H9 (cell line): Measurements from ENCODE around the gene EEF2K. TPM values are rescaled to one million over a fixed set of nuclear protein-coding genes. Genes with fewer than 3 reads are reported as not detected.

Source experiments
- DNase-seq: peaks from one replicate; pipeline ENCODE4 v3.0.0-alpha.2; 2017
- H2AFZ ChIP-seq: one replicate; pipeline ENCODE4 v1.6.1; 2013; ENCODE audit warnings: mild to moderate bottlenecking, low read length, control low read depth, moderate library complexity
- H2AK5ac ChIP-seq: 2 replicates; pipeline ENCODE4 v1.6.1; 2013; ENCODE audit warnings: low read length, control low read depth, mixed read lengths; ENCODE audit not compliant: insufficient read length
- H2BK120ac ChIP-seq: one replicate; pipeline ENCODE4 v1.6.1; 2013; ENCODE audit warnings: low read depth, mild to moderate bottlenecking, low read length, control low read depth, inconsistent platforms; ENCODE audit not compliant: poor library complexity, severe bottlenecking
- H2BK12ac ChIP-seq: 2 replicates; pipeline ENCODE4 v1.6.1; 2013; ENCODE audit warnings: low read length, control low read depth, mixed read lengths, low read depth; ENCODE audit not compliant: insufficient read length
- H2BK15ac ChIP-seq: 2 replicates; pipeline ENCODE4 v1.6.1; 2013; ENCODE audit warnings: low read depth, low read length, control low read depth
- H2BK20ac ChIP-seq: one replicate; pipeline ENCODE4 v1.6.1; 2013; ENCODE audit warnings: low read depth, mild to moderate bottlenecking, low read length, control low read depth, inconsistent platforms; ENCODE audit not compliant: poor library complexity, severe bottlenecking
- H2BK5ac ChIP-seq: 2 replicates; pipeline ENCODE4 v1.6.1; 2013; ENCODE audit warnings: low read length, control low read depth, mixed read lengths; ENCODE audit not compliant: insufficient read length
- H3K14ac ChIP-seq: 2 replicates; pipeline ENCODE4 v1.6.1; 2013; ENCODE audit warnings: low read length, control low read depth; ENCODE audit not compliant: insufficient read depth
- H3K18ac ChIP-seq: 2 replicates; pipeline ENCODE4 v1.6.1; 2013; ENCODE audit warnings: low read depth, mild to moderate bottlenecking, mixed read lengths, low read length, control low read depth; ENCODE audit not compliant: insufficient read length
- H3K23ac ChIP-seq: 2 replicates; pipeline ENCODE4 v1.6.1; 2013; ENCODE audit warnings: low read length, control low read depth, mixed read lengths, low read depth; ENCODE audit not compliant: insufficient read length
- H3K23me2 ChIP-seq: 2 replicates; pipeline ENCODE4 v1.6.1; 2013; ENCODE audit warnings: low read depth, mild to moderate bottlenecking, mixed read lengths, low read length, control low read depth; ENCODE audit not compliant: insufficient read length, poor library complexity, severe bottlenecking
- H3K27ac ChIP-seq: 2 replicates; pipeline ENCODE4 v1.5.1; 2013; ENCODE audit warnings: low read length, control low read depth, mixed read lengths, low read depth; ENCODE audit not compliant: insufficient read length
- H3K27me3 ChIP-seq: 2 replicates; pipeline ENCODE4 v1.6.1; 2013; ENCODE audit warnings: low read length, control low read depth, inconsistent platforms; ENCODE audit not compliant: insufficient read depth
- H3K4ac ChIP-seq: 2 replicates; pipeline ENCODE4 v1.6.1; 2013; ENCODE audit warnings: low read depth, mild to moderate bottlenecking, control low read depth, inconsistent platforms, low read length, moderate library complexity
- H3K4me1 ChIP-seq: 2 replicates; pipeline ENCODE4 v1.6.1; 2013; ENCODE audit warnings: low read length, control low read depth, inconsistent platforms; ENCODE audit not compliant: insufficient read depth
- H3K4me2 ChIP-seq: 2 replicates; pipeline ENCODE4 v1.6.1; 2013; ENCODE audit warnings: low read length, control low read depth, mixed read lengths; ENCODE audit not compliant: insufficient read length, insufficient read depth
- H3K56ac ChIP-seq: 2 replicates; pipeline ENCODE4 v1.6.1; 2013; ENCODE audit warnings: low read depth, mild to moderate bottlenecking, mixed read lengths, low read length, control low read depth; ENCODE audit not compliant: insufficient read length
- H3K79me1 ChIP-seq: 2 replicates; pipeline ENCODE4 v1.6.1; 2013; ENCODE audit warnings: low read depth, mild to moderate bottlenecking, moderate library complexity, low read length, control low read depth, inconsistent platforms; ENCODE audit not compliant: insufficient read depth, poor library complexity, severe bottlenecking
- H3K79me2 ChIP-seq: 2 replicates; pipeline ENCODE4 v1.6.1; 2013; ENCODE audit warnings: low read length, control low read depth, inconsistent platforms; ENCODE audit not compliant: insufficient read depth
- H3K9ac ChIP-seq: 2 replicates; pipeline ENCODE4 v1.6.1; 2013; ENCODE audit warnings: low read length, control low read depth, mixed read lengths; ENCODE audit not compliant: insufficient read length; ENCODE audit errors: extremely low read depth
- H3K9me3 ChIP-seq: one replicate; pipeline ENCODE4 v1.6.1; 2013; ENCODE audit warnings: low read depth, low read length, inconsistent platforms; ENCODE audit not compliant: control insufficient read depth
- H3T11ph ChIP-seq: one replicate; pipeline ENCODE4 v1.6.1; 2013; ENCODE audit warnings: mild to moderate bottlenecking, low read length, control low read depth, inconsistent platforms
- H4K20me1 ChIP-seq: one replicate; pipeline ENCODE4 v1.6.1; 2013; ENCODE audit not compliant: control insufficient read depth, insufficient read length, insufficient read depth
- H4K5ac ChIP-seq: 2 replicates; pipeline ENCODE4 v1.6.1; 2013; ENCODE audit warnings: low read depth, mild to moderate bottlenecking, mixed read lengths, low read length, control low read depth; ENCODE audit not compliant: insufficient read length
- H4K8ac ChIP-seq: replicated peaks from 2 replicates; pipeline ENCODE4 v1.6.1; 2013; ENCODE audit warnings: low read length, control low read depth, mixed read lengths, low read depth; ENCODE audit not compliant: insufficient read length
- H4K91ac ChIP-seq: 2 replicates; pipeline ENCODE4 v1.6.1; 2013; ENCODE audit warnings: low read depth, mild to moderate bottlenecking, moderate library complexity, mixed read lengths, low read length, control low read depth; ENCODE audit not compliant: insufficient read length
- H3K27ac Mint-ChIP-seq, 3 experiments: 2 replicates in 2 of 3; 3 replicates in 1 of 3; pipeline ENCODE4 v1.8.0; 2020 to 2021; ENCODE audit warnings: mixed read lengths in 3 of 3, mild to moderate bottlenecking in 1 of 3, moderate library complexity in 1 of 3
- H3K27me3 Mint-ChIP-seq: 2 replicates; pipeline ENCODE4 v1.8.0; 2021; ENCODE audit warnings: low read depth, mild to moderate bottlenecking, moderate library complexity, mixed read lengths
- H3K36me3 Mint-ChIP-seq, 3 experiments: 2 replicates in 2 of 3; 3 replicates in 1 of 3; pipeline ENCODE4 v1.8.0; 2020 to 2021; ENCODE audit warnings: low read depth in 3 of 3, mixed read lengths in 3 of 3; ENCODE audit not compliant: insufficient read depth in 1 of 3
- H3K4me1 Mint-ChIP-seq, 2 experiments: 2 replicates each; pipeline ENCODE4 v1.8.0; 2020; ENCODE audit warnings: mixed read lengths in 2 of 2
- H3K4me3 Mint-ChIP-seq, 2 experiments: 2 replicates in 1 of 2; 3 replicates in 1 of 2; pipeline ENCODE4 v1.8.0; 2020 to 2021; ENCODE audit warnings: mild to moderate bottlenecking in 2 of 2, mixed read lengths in 2 of 2, moderate library complexity in 1 of 2
- H3K9me3 Mint-ChIP-seq, 2 experiments: 2 replicates in 1 of 2; 3 replicates in 1 of 2; pipeline ENCODE4 v1.8.0; 2020; ENCODE audit warnings: mild to moderate bottlenecking in 2 of 2, mixed read lengths in 2 of 2, moderate library complexity in 1 of 2
- total RNA-seq: library from RNA; stranded (reverse); gene quantifications from 2 replicates; pipeline ENCODE4 v1.2.1, GENCODE V29; 2021
- TF ChIP-seq, protein P1 (sequence below): fragments of 200-600 bp; sonication (generic); conservative IDR thresholded peaks from 3 replicates; pipeline ENCODE4 v1.8.0; 2021; ENCODE audit warnings: antibody characterized with exemption, mild to moderate bottlenecking

Gene EEF2K
- total RNA-seq, 1 experiment from 2014 or later: 20.7 TPM

GRCh38 chr16:22336581-22336980 is 130.5 kb downstream of the EEF2K start:
- Histone ChIP-seq H3K9me3 (no peaks in the 10 kb centered on the region), H3K4me1 (no peaks in the 10 kb centered on the region), H3K18ac (no peak overlapping the region), H4K20me1 (no peaks in the 10 kb centered on the region), H2BK20ac (no peak overlapping the region), H3K23ac (no peak overlapping the region), H3K4me2 (no peak overlapping the region), H3K14ac (no peak overlapping the region), H4K8ac (no peak overlapping the region), H3K79me2 (no peaks in the 10 kb centered on the region), H3K23me2 (no peaks in the 10 kb centered on the region), H2AK5ac (no peak overlapping the region), H4K91ac (no peak overlapping the region), H3K4ac (no peak overlapping the region), H3K9ac (no peak overlapping the region), H3K27ac (no peak overlapping the region), H2BK120ac (no peak overlapping the region), H4K5ac (no peak overlapping the region), H3T11ph (no peak overlapping the region), H2AFZ (no peak overlapping the region), H2BK15ac (no peak overlapping the region), H3K27me3 (no peaks in the 10 kb centered on the region), H2BK5ac (no peak overlapping the region), H3K79me1 (no peaks in the 10 kb centered on the region), H3K56ac (no peak overlapping the region), H2BK12ac (no peak overlapping the region)
- Mint-ChIP-seq H3K4me3 (no peak overlapping the region), H3K4me1 (no peaks in the 10 kb centered on the region), H3K9me3 (peaks cover 27 to 29% of the 10 kb centered on the region in 2 experiments), H3K36me3 (peaks cover 52 to 81% (median 70%) of the 10 kb centered on the region in 3 experiments), H3K27me3 (no peaks in the 10 kb centered on the region), H3K27ac (no peak overlapping the region)
- TF ChIP-seq, protein P1, sequence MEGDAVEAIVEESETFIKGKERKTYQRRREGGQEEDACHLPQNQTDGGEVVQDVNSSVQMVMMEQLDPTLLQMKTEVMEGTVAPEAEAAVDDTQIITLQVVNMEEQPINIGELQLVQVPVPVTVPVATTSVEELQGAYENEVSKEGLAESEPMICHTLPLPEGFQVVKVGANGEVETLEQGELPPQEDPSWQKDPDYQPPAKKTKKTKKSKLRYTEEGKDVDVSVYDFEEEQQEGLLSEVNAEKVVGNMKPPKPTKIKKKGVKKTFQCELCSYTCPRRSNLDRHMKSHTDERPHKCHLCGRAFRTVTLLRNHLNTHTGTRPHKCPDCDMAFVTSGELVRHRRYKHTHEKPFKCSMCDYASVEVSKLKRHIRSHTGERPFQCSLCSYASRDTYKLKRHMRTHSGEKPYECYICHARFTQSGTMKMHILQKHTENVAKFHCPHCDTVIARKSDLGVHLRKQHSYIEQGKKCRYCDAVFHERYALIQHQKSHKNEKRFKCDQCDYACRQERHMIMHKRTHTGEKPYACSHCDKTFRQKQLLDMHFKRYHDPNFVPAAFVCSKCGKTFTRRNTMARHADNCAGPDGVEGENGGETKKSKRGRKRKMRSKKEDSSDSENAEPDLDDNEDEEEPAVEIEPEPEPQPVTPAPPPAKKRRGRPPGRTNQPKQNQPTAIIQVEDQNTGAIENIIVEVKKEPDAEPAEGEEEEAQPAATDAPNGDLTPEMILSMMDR: no peak
- no peak for DNase-seq
